CD4-positive, alpha-beta memory T cell (primary cell): Measurements from ENCODE around the gene C1orf21. TPM values are rescaled to one million over a fixed set of nuclear protein-coding genes. Genes with fewer than 3 reads are reported as not detected.

Source experiments
- CTCF ChIA-PET: fragments of 350-600 bp; sonication (Branson Sonifier 250); formaldehyde crosslinking; loops from one replicate; lab custom pipeline; 2021; ENCODE audit warnings: inconsistent platforms; ENCODE audit not compliant: partially characterized antibody; lab: Charles Lee
- POLR2A ChIA-PET: fragments of 350-600 bp; sonication (Branson Sonifier 250); formaldehyde crosslinking; loops from one replicate; lab custom pipeline; 2021; ENCODE audit not compliant: partially characterized antibody; lab: Charles Lee
- DNase-seq, 5 donors: peaks; one replicate each; pipeline versions ENCODE4 v3.0.0 to v3.0.0-alpha.2; 2020 to 2022; ENCODE audit warnings: mixed read lengths in 1 of 5
- H3K27ac ChIP-seq: one replicate; pipeline ENCODE4 v1.7.0; 2013; ENCODE audit warnings: low read depth, low read length
- H3K27me3 ChIP-seq: 2 replicates; pipeline ENCODE4 v1.7.0; 2013; ENCODE audit warnings: mild to moderate bottlenecking, low read length, moderate library complexity; ENCODE audit not compliant: insufficient read depth
- H3K36me3 ChIP-seq: 2 replicates; pipeline ENCODE4 v1.7.0; 2013; ENCODE audit warnings: mild to moderate bottlenecking, low read length, moderate library complexity; ENCODE audit not compliant: insufficient read depth
- H3K4me1 ChIP-seq: 2 replicates; pipeline ENCODE4 v1.7.0; 2013; ENCODE audit warnings: mild to moderate bottlenecking, low read length, moderate library complexity; ENCODE audit not compliant: insufficient read depth
- H3K4me3 ChIP-seq, 2 donors: one replicate each; pipeline ENCODE4 v1.7.0; 2013; ENCODE audit warnings: low read length in 2 of 2, mild to moderate bottlenecking in 1 of 2
- H3K9me3 ChIP-seq, 2 donors: one replicate each; pipeline ENCODE4 v1.7.0; 2013; ENCODE audit warnings: low read length in 2 of 2, control low read depth in 1 of 2; ENCODE audit not compliant: control insufficient read depth in 1 of 2
- H3K27ac Mint-ChIP-seq, 7 donors: one replicate each; pipeline ENCODE4 v1.8.0; 2020 to 2021; ENCODE audit warnings: mixed read lengths in 7 of 7, mild to moderate bottlenecking in 6 of 7, inconsistent platforms in 3 of 7, moderate library complexity in 3 of 7
- H3K27me3 Mint-ChIP-seq, 2 donors: one replicate each; pipeline ENCODE4 v1.8.0; 2020 to 2021; ENCODE audit warnings: mixed read lengths in 2 of 2
- H3K36me3 Mint-ChIP-seq, 2 donors: one replicate each; pipeline ENCODE4 v1.8.0; 2020 to 2021; ENCODE audit warnings: mixed read lengths in 2 of 2, inconsistent platforms in 1 of 2, mild to moderate bottlenecking in 1 of 2
- H3K4me1 Mint-ChIP-seq, 4 donors: one replicate each; pipeline ENCODE4 v1.8.0; 2020 to 2021; ENCODE audit warnings: mixed read lengths in 4 of 4, mild to moderate bottlenecking in 1 of 4
- H3K4me3 Mint-ChIP-seq, 8 donors: one replicate each; pipeline ENCODE4 v1.8.0; 2020 to 2021; ENCODE audit warnings: mixed read lengths in 8 of 8, mild to moderate bottlenecking in 7 of 8, moderate library complexity in 6 of 8, inconsistent platforms in 3 of 8
- H3K9me3 Mint-ChIP-seq, 8 donors: one replicate each; pipeline ENCODE4 v1.8.0; 2020 to 2021; ENCODE audit warnings: mixed read lengths in 8 of 8, mild to moderate bottlenecking in 5 of 8, inconsistent platforms in 3 of 8, moderate library complexity in 1 of 8
- intact Hi-C: fragments of 100-400 bp; cut with micrococcal nuclease; formaldehyde crosslinking; loops from one replicate; pipeline ENCODE4 v1.15.1; 2023
- polyA plus RNA-seq, 2 donors: library from polyadenylated mRNA; unstranded; fragments of 300-500 nt; fragmentation: Illumina TruSeq; gene quantifications; one replicate each; pipeline ENCODE4 v1.2.3, GENCODE V29; 2021
- total RNA-seq, 2 experiments: library from RNA; stranded (reverse); gene quantifications; one replicate each; pipeline ENCODE4 v1.2.3, GENCODE V29; 2021

Gene C1orf21
- total and polyA plus RNA-seq, 4 experiments from 2014 or later, result 0.20 to 0.80 (median 0.55) TPM

DNA sequence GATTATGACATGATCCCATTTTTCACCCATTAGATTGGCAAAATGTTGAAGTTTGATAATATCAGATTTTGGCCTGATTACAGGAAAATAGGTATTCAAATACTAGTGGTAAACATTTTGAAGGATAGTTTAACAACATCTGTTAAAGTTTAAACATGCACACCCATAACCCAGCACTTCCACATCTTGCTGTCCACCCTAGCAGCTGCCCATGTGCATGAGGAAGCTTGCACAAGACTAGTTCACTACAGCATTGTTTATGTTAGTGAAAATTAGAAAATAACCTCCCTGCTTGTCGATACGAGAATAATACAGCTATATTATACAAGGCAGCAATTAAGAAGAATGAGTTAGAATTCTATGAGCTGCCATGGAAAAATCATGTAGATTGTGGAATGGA, 127.6 kb downstream of the C1orf21 start:
- no peaks in the 10 kb centered on the region for H3K4me1 Mint-ChIP-seq
- intact Hi-C loops, result no loop called here

DNA sequence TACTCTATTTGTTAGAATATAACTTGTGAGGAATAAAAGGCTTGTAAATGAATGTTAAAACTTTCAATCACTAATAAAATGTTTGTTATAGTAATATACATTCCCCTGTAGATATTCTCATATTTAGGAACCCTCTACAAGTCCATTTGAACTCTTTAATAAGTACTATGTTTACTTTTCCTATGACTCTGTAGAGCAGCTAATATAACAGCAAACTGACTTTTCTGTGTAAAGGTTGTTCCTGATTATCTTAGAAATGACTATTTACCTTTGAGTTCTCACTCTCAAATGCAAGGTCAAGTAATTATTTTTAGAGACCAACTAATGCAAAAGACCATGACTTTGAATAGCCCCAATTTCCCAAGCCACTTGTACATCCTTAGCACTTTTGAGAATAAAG, 130.3 kb downstream of the C1orf21 start:
- H3K9me3 Mint-ChIP-seq, result no peaks in the 10 kb centered on the region
- CTCF ChIA-PET, result no interaction called here
- peaks cover 2 to 9% of the 10 kb centered on the region in 2 donors for H3K27me3 Mint-ChIP-seq
- H3K27ac Mint-ChIP-seq, result no peak overlapping the region
- intact Hi-C loops, result no loop called here
- no peak overlapping the region for H3K27ac ChIP-seq
- no peak overlapping the region for H3K4me3 ChIP-seq
- POLR2A ChIA-PET, result no interaction called here
- no peaks in the 10 kb centered on the region for H3K9me3 ChIP-seq
- no peaks in the 10 kb centered on the region for H3K4me1 ChIP-seq
- H3K4me1 Mint-ChIP-seq, result no peaks in the 10 kb centered on the region
- no peaks in the 10 kb centered on the region for H3K27me3 ChIP-seq
- H3K36me3 Mint-ChIP-seq, result no peaks in the 10 kb centered on the region
- no peak for DNase-seq
- H3K36me3 ChIP-seq, result no peaks in the 10 kb centered on the region
- H3K4me3 Mint-ChIP-seq, result no peak overlapping the region

More for the DNA sequence above, 127.6 kb downstream of the C1orf21 start:
- H3K27ac ChIP-seq, result no peak overlapping the region
- POLR2A ChIA-PET, result no interaction called here
- Mint-ChIP-seq H3K27ac (no peak overlapping the region), H3K4me3 (no peak overlapping the region), H3K9me3 (no peaks in the 10 kb centered on the region), H3K27me3 (peaks cover 2 to 4% of the 10 kb centered on the region in 2 donors), H3K36me3 (no peaks in the 10 kb centered on the region)
- H3K9me3 ChIP-seq, result no peaks in the 10 kb centered on the region
- no peak overlapping the region for H3K4me3 ChIP-seq
- CTCF ChIA-PET, result no interaction called here
- no peaks in the 10 kb centered on the region for H3K27me3 ChIP-seq
- DNase-seq, result no peak
- H3K4me1 ChIP-seq, result no peaks in the 10 kb centered on the region
- H3K36me3 ChIP-seq, result no peaks in the 10 kb centered on the region

DNA sequence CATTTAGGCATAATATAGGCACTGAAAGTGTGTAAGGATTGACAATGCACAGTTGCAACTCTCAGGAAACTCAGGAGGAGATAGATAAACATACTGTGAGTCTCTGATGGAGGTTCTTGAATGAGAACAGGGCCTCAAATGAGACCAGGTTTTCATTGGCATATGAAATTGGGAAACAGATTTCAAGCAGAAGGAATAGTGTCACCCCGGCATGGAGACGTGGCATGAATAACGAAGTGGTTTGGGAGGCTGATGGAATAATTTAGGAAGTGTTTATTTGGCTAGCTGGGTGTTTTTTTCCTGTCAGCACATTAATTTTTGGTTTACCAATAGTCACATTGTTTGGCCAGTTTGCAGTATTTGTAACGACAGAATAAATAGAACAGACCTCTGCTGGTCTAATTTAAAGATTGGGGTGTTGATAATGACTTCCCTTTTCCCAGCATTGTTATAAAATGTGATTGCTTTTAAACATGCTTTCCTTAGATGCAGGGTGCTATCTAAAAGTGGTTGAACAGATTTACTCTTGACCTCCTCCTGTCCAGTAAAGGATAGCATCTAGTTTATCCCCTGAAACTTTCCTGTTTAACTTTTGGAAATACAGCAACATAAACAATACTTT, 132.0 kb downstream of the C1orf21 start:
- POLR2A ChIA-PET, result no interaction called here
- Histone ChIP-seq H3K4me3 (no peak overlapping the region), H3K4me1 (no peaks in the 10 kb centered on the region), H3K9me3 (no peaks in the 10 kb centered on the region), H3K27ac (no peak overlapping the region), H3K36me3 (no peaks in the 10 kb centered on the region), H3K27me3 (no peaks in the 10 kb centered on the region)
- H3K4me3 Mint-ChIP-seq, result no peak overlapping the region
- no peak overlapping the region for H3K27ac Mint-ChIP-seq
- no peaks in the 10 kb centered on the region for H3K4me1 Mint-ChIP-seq
- H3K27me3 Mint-ChIP-seq, result peaks cover 4 to 10% of the 10 kb centered on the region in 2 donors
- no peaks in the 10 kb centered on the region for H3K9me3 Mint-ChIP-seq
- H3K36me3 Mint-ChIP-seq, result no peaks in the 10 kb centered on the region
- CTCF ChIA-PET, result no interaction called here
- no peak for DNase-seq
- intact Hi-C loops, result no loop called here

DNA sequence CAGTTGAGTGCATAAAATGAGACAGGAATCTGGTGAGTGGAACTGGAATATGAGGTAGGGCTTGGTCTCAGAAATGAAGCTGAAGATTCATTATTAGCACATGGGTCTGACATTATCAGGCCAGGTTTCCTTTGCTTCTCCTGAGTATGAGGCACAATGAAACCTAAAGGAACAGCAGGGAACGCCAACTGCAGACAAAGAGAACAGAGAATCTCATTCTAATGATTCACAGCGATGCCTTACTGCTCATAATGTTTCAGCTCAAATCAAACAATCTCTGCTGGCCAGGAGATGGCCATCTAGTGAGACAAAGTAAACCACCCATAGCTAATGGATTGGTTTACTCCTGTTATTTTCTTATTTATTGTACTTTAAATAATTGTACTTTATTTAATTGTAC, 133.5 kb downstream of the C1orf21 start:
- Histone ChIP-seq H3K9me3 (no peaks in the 10 kb centered on the region), H3K4me1 (no peaks in the 10 kb centered on the region), H3K4me3 (no peak overlapping the region), H3K36me3 (no peaks in the 10 kb centered on the region), H3K27ac (no peak overlapping the region), H3K27me3 (no peaks in the 10 kb centered on the region)
- DNase-seq, result no peak
- Mint-ChIP-seq H3K36me3 (no peaks in the 10 kb centered on the region), H3K27me3 (peaks cover 5 to 12% of the 10 kb centered on the region in 2 donors), H3K4me3 (no peak overlapping the region), H3K4me1 (no peaks in the 10 kb centered on the region), H3K27ac (no peak overlapping the region), H3K9me3 (no peaks in the 10 kb centered on the region)
- intact Hi-C loops, result no loop called here
- CTCF ChIA-PET, result no interaction called here
- POLR2A ChIA-PET, result no interaction called here

DNA sequence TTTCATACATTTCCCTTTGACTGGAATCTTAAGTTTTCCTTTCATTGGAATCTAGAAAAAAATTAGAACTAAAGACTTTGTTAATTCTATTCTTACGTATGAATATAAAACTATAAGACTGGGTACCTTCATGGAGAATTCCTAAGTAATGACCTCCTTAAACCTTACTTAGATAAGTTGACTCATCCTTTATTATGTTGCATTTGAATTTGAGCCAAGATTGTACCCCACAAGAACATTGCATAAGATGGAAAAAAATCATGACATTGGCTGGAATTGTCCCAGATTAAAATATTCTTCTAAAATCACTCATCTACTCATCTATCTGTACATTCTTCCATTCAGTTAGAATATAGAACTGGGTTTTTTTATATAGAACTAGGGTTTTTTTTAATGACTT, 137.4 kb downstream of the C1orf21 start:
- no peaks in the 10 kb centered on the region for H3K27me3 ChIP-seq
- ChIA-PET POLR2A (no interaction called here), CTCF (no interaction called here)
- H3K4me1 ChIP-seq, result no peaks in the 10 kb centered on the region
- Mint-ChIP-seq H3K27me3 (peaks cover 4 to 9% of the 10 kb centered on the region in 2 donors), H3K4me3 (no peak overlapping the region), H3K36me3 (no peaks in the 10 kb centered on the region), H3K27ac (no peak overlapping the region), H3K9me3 (peaks cover 0 to 2% (median 0%) of the 10 kb centered on the region in 8 donors), H3K4me1 (no peaks in the 10 kb centered on the region)
- intact Hi-C loops, result no loop called here
- H3K27ac ChIP-seq, result no peak overlapping the region
- no peaks in the 10 kb centered on the region for H3K36me3 ChIP-seq
- H3K4me3 ChIP-seq, result no peak overlapping the region
- H3K9me3 ChIP-seq, result no peaks in the 10 kb centered on the region
- no peak for DNase-seq

DNA sequence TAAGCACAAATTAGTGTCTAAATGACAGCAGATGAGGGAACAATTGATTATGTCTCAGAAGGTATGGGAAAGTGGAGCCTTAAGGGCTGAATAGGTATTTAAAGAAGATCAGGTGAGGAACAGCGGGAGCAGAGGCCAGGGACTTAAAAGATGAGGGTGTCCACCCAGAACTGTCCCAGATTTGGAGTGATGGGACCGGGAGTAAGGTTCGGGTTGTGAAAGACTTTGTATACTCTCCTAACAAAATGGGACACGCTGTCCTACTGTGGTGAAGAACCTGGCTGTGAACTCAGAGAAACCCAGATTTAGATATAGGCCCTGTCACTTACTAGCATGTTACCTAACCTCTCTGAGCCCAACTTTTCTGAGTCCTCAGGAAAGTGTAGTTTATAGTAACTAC, 140.6 kb downstream of the C1orf21 start:
- Histone ChIP-seq H3K4me1 (no peaks in the 10 kb centered on the region), H3K27me3 (no peaks in the 10 kb centered on the region), H3K36me3 (no peaks in the 10 kb centered on the region), H3K27ac (no peak overlapping the region), H3K4me3 (no peak overlapping the region), H3K9me3 (no peaks in the 10 kb centered on the region)
- no peak overlapping the region for H3K27ac Mint-ChIP-seq
- no peak overlapping the region for H3K4me3 Mint-ChIP-seq
- H3K27me3 Mint-ChIP-seq, result peaks cover 12 to 14% of the 10 kb centered on the region in 2 donors
- intact Hi-C loops, result no loop called here
- DNase-seq, result no peak
- H3K36me3 Mint-ChIP-seq, result no peaks in the 10 kb centered on the region
- H3K9me3 Mint-ChIP-seq, result peaks cover 0 to 4% (median 0%) of the 10 kb centered on the region in 8 donors
- ChIA-PET POLR2A (no interaction called here), CTCF (no interaction called here)
- H3K4me1 Mint-ChIP-seq, result no peaks in the 10 kb centered on the region

DNA sequence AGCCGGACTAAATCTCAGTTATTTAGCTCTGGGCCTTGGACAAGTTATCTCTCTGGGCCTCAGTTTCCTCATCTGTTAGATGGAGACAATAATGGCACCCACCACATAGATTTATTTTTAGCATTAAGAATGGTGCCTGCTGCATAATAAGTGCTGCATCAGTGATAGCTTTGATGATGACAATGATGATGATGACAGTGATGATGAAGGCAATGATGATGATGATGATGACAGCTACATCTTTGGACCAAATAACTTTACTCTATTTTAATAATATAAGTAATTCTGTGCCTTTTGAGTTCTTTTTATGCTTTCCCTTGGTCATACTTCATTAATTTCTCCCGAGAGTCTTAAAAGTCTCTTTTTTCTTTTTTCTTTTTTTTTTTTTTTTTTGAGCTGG, 143.4 kb downstream of the C1orf21 start:
- Histone ChIP-seq H3K4me3 (no peak overlapping the region), H3K9me3 (no peaks in the 10 kb centered on the region), H3K27ac (no peak overlapping the region), H3K4me1 (no peaks in the 10 kb centered on the region), H3K27me3 (no peaks in the 10 kb centered on the region), H3K36me3 (no peaks in the 10 kb centered on the region)
- DNase-seq, result no peak
- ChIA-PET POLR2A (no interaction called here), CTCF (interaction anchor here (0.7 kb wide), 1 partner anchor 122 kb away, joined by 5 read pairs; no protein-coding TSS in a partner anchor)
- Mint-ChIP-seq H3K27me3 (peaks cover 20 to 22% of the 10 kb centered on the region in 2 donors), H3K4me1 (no peaks in the 10 kb centered on the region), H3K36me3 (no peaks in the 10 kb centered on the region), H3K9me3 (peaks cover 0 to 7% (median 0%) of the 10 kb centered on the region in 8 donors), H3K4me3 (no peak overlapping the region), H3K27ac (no peak overlapping the region)
- intact Hi-C loops, result no loop called here
